Measurements from ENCODE around the gene EFCAB8.

Gene EFCAB8

DNA sequence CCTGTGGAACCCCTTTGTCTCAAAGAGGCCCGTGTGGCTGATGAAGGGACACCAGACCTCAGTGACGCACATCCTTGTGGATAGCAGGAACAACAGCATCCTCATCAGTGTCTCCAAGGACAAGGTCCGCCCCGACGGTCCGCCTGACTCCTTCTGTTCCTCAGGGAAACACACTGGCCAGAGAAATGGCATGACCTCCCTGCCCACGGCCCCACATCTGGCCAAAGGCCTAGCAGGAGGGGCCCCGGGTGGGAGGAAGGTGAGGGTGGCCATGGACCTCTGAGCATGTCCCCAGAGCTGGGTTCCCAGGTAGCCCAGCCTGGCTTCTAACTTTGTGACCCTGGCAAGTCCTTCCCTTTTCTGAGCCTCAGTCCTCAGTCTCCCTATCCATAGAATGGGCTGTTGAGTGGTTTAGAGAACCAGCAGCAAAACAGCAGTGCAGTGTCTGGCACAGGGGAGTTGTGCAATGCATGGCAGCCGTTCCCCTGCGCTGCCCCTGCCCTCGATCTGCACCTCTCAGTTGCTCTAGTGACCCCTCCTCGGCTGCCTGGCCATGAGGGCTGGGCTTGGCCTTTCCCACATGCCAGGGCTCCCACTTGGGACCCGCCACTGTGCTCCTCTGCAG lies 48.3 kb downstream of the EFCAB8 start:
- in situ Hi-C loops (cut with HindIII; ENCODE audit: low sequenced_read_pairs): no loop called here

DNA sequence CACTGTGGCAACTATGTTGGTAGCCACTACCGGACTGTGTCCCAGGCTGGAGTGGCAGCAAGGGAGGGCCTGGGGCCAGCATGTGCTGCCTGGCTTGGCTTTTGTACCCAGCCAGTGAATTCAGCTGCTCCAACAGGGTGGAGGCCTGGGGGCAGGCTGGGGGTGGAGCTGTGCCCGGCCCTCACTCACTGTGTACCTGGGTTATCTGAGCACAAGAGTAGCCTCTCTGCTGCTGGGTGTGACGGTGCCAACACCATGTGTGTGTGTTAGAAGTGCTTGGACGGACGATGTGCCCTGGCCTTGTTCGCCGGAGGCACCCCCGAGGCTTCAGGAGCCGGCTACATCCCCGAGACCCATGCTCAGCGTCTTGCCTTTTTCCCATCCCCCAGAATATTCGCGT lies 49.2 kb downstream of the EFCAB8 start:
- TF ChIP-seq, protein P1, sequence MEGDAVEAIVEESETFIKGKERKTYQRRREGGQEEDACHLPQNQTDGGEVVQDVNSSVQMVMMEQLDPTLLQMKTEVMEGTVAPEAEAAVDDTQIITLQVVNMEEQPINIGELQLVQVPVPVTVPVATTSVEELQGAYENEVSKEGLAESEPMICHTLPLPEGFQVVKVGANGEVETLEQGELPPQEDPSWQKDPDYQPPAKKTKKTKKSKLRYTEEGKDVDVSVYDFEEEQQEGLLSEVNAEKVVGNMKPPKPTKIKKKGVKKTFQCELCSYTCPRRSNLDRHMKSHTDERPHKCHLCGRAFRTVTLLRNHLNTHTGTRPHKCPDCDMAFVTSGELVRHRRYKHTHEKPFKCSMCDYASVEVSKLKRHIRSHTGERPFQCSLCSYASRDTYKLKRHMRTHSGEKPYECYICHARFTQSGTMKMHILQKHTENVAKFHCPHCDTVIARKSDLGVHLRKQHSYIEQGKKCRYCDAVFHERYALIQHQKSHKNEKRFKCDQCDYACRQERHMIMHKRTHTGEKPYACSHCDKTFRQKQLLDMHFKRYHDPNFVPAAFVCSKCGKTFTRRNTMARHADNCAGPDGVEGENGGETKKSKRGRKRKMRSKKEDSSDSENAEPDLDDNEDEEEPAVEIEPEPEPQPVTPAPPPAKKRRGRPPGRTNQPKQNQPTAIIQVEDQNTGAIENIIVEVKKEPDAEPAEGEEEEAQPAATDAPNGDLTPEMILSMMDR (IDR thresholded peaks at IDR 0.05; ENCODE audit: low read depth, low read length, missing control alignments): no peak
- no peak overlapping the region for H3K4me3 ChIP-seq (ENCODE audit: low read depth, low read length)
- no peak for DNase-seq (ENCODE audit: low read depth)
- in situ Hi-C loops (cut with HindIII; ENCODE audit: low sequenced_read_pairs): no loop called here

More for the DNA sequence above, 48.3 kb downstream of the EFCAB8 start:
- no peak for DNase-seq (ENCODE audit: low read depth)
- no peak overlapping the region for H3K4me3 ChIP-seq (ENCODE audit: low read depth, low read length)
- TF ChIP-seq, protein P1 (IDR thresholded peaks at IDR 0.05; ENCODE audit: low read depth, low read length, missing control alignments): no peak

DNA sequence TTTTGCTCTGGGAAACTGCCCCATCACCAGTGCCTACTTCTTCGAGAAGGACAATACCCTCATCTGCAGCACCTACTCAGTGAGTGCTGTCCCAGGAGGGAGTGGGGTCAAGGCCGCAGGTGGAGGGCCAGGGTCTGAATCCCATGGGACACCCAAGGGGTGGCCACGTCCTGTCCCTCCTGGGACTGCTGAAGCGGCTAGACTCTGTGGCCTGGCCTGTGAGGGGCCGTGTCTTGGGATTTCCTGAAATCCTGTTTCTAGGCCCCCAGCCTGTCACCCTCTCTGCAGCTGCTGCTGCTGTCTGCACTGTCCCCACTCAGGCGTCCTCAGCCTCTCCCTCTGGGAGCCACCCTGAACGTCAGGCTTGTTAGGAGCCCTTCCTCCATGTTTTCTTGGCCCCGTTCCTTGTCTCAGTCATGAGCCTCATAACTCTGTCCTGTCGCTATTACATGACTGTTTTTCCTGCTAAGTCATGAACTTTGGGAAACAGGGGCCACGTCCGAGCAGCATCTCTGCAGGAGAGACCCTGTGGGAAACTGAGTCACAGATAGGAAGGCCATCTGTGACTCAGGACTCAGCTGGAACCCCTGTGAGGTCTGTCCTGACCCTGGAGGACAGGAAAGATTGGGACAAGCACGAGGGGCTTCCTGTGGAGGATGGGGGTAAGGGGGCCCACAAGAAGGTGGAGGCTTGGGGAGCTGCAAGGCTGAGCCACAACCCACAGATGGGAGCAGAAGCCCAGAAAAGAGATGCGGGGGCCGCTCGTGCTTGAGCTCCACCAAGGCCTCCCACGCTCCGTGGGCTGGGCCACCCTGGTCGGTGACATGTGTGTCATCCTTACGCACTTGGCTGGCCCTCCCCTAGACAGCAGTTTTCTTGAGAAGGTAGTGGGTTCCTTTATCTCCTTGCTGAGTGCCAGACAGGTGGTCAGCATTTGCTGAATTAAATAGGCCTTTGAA lies 49.9 kb downstream of the EFCAB8 start:
- TF ChIP-seq, protein P1 (IDR thresholded peaks at IDR 0.05; ENCODE audit: low read depth, low read length, missing control alignments): no peak
- in situ Hi-C loops (cut with HindIII; ENCODE audit: low sequenced_read_pairs): no loop called here
- no peak for DNase-seq (ENCODE audit: low read depth)
- H3K4me3 ChIP-seq (ENCODE audit: low read depth, low read length): no peak overlapping the region

DNA sequence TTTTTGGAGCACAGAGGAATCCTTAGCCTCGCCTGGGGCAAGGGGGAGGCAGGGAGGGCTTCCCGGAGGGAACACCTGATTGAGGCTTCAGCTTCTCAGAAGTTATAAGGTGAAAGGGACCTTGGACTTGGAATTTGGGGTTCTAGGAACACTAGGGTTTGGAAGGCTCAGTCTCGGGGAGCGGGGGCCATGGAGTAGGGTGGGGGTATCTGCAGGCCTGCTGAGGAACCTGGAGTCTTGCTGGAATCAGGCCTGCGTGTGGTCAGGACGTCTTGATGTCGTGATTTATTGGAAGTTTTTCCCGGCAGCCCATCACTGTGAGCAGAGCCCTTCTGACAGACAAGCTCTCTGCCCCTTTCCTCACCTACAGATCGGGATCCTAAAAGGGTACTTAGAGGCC lies 50.7 kb downstream of the EFCAB8 start:
- TF ChIP-seq, protein P1 (IDR thresholded peaks at IDR 0.05; ENCODE audit: low read depth, low read length, missing control alignments): no peak
- in situ Hi-C loops (cut with HindIII; ENCODE audit: low sequenced_read_pairs): no loop called here
- DNase-seq (ENCODE audit: low read depth): no peak
- no peak overlapping the region for H3K4me3 ChIP-seq (ENCODE audit: low read depth, low read length)

DNA sequence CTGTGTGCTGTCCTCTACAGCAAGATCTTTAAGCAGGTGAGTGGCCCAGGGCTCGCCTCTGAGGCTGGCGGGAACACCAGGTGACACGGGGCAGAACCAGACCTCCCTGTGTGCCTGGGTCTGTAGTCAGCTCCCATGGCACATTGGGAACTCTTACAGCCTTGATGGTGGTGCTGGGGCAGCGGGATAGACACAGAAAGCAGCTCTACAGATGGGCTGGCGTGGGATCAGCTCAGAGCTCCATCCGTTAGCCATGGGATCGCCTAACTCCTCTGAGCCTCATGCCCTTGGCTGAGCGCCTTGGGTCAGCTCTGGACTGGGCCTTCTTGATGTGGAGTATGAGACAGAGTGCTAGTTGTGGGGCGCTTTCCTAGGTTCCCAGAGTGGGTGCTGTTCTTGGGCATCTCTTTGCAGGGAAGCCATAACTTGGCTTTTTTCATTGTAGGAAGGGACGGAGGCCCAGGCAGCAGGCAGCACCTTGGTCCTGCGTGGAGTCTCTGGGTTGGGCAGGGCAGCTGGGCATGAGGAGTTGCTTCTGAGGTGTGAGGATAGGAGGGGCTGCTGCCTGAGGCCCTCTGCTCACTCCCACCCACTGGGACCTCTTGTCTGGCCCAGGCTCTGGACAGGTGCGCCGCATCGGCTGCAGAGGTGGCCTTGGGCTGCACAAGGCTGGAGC lies 51.3 kb downstream of the EFCAB8 start:
- in situ Hi-C loops (cut with HindIII; ENCODE audit: low sequenced_read_pairs): no loop called here
- TF ChIP-seq, protein P1 (IDR thresholded peaks at IDR 0.05; ENCODE audit: low read depth, low read length, missing control alignments): no peak
- H3K4me3 ChIP-seq (ENCODE audit: low read depth, low read length): no peak overlapping the region
- no peak for DNase-seq (ENCODE audit: low read depth)

DNA sequence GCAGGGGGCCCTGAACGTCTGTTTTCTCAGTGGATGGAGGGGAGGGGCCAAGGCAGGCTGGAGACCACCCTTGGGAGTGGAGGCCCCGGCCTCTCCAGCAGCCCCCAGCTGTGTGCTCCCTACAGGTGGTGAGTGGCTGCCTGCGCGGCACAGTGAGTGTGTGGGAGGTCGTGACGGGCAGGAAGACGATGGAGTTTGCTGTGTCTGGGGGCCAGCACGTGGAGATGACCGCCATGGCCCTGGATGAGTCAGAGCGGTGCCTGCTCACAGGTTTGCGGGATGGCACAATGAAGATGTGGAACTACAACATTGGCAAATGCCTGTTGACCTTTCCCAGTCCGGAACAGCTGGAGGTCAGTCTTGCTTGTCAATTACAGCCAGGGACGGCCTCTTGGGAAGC lies 52.6 kb downstream of the EFCAB8 start:
- in situ Hi-C loops (cut with HindIII; ENCODE audit: low sequenced_read_pairs): no loop called here
- no peak overlapping the region for H3K4me3 ChIP-seq (ENCODE audit: low read depth, low read length)
- no peak for DNase-seq (ENCODE audit: low read depth)
- TF ChIP-seq, protein P1 (IDR thresholded peaks at IDR 0.05; ENCODE audit: low read depth, low read length, missing control alignments): no peak
